Osteoblast (primary cell): Measurements from ENCODE around the gene TMC6. TPM values are rescaled to one million over a fixed set of nuclear protein-coding genes. Genes with fewer than 3 reads are reported as not detected.

ENCODE experiments used
- DNase-seq: peaks from one replicate; pipeline ENCODE4 v3.0.0; 2011; ENCODE audit warnings: low spot score, mixed read lengths; ENCODE audit not compliant: insufficient read length; ENCODE audit errors: missing footprints
- H2AFZ ChIP-seq: 2 replicates; pipeline ENCODE4 v1.6.0; 2011; ENCODE audit warnings: mild to moderate bottlenecking, low read length
- H3K27ac ChIP-seq: 2 replicates; pipeline ENCODE4 v1.5.1; 2011; ENCODE audit warnings: mild to moderate bottlenecking, low read depth, low read length, moderate library complexity
- H3K27me3 ChIP-seq: 2 replicates; pipeline ENCODE4 v1.6.0; 2012; ENCODE audit warnings: mild to moderate bottlenecking, control low read depth, inconsistent platforms, low read length, moderate library complexity; ENCODE audit not compliant: insufficient read depth
- H3K36me3 ChIP-seq: 2 replicates; pipeline ENCODE4 v1.5.1; 2011; ENCODE audit warnings: mild to moderate bottlenecking, low read length, control low read depth, moderate library complexity; ENCODE audit not compliant: insufficient read depth
- H3K4me1 ChIP-seq: 2 replicates; pipeline ENCODE4 v1.5.1; 2011; ENCODE audit warnings: mild to moderate bottlenecking, low read length, control low read depth, moderate library complexity; ENCODE audit not compliant: insufficient read depth
- H3K4me2 ChIP-seq: 2 replicates; pipeline ENCODE4 v1.6.0; 2011; ENCODE audit warnings: mild to moderate bottlenecking, low read length; ENCODE audit not compliant: insufficient read depth
- H3K4me3 ChIP-seq: fragments of 200-600 bp; sonication (generic); 3 replicates; pipeline ENCODE4 v1.5.1; 2012; ENCODE audit warnings: mild to moderate bottlenecking, low read length, inconsistent platforms; ENCODE audit not compliant: insufficient read depth
- H3K79me2 ChIP-seq: 2 replicates; pipeline ENCODE4 v1.6.0; 2012; ENCODE audit warnings: mild to moderate bottlenecking, low read length, control low read depth, inconsistent platforms; ENCODE audit not compliant: insufficient read depth
- H3K9me3 ChIP-seq: 2 replicates; pipeline ENCODE4 v1.5.1; 2011; ENCODE audit warnings: low read depth, low read length, control low read depth
- H4K20me1 ChIP-seq: 2 replicates; pipeline ENCODE4 v1.6.0; 2012; ENCODE audit warnings: mild to moderate bottlenecking, low read length, control low read depth; ENCODE audit not compliant: insufficient read depth
- total RNA-seq: library from RNA; depleted of rRNA; stranded (reverse); fragments of >200 nt; gene quantifications from 2 replicates; pipeline ENCODE4 v1.2.3, GENCODE V29; 2012
- TF ChIP-seq, protein P1 (sequence below): IDR thresholded peaks from 2 replicates; pipeline ENCODE4 v1.5.1; 2011; ENCODE audit warnings: mild to moderate bottlenecking, low read depth, low read length, moderate library complexity; ENCODE audit errors: extremely low read depth

Gene TMC6
- total RNA-seq, 1 donor = under 0.01 TPM

DNA sequence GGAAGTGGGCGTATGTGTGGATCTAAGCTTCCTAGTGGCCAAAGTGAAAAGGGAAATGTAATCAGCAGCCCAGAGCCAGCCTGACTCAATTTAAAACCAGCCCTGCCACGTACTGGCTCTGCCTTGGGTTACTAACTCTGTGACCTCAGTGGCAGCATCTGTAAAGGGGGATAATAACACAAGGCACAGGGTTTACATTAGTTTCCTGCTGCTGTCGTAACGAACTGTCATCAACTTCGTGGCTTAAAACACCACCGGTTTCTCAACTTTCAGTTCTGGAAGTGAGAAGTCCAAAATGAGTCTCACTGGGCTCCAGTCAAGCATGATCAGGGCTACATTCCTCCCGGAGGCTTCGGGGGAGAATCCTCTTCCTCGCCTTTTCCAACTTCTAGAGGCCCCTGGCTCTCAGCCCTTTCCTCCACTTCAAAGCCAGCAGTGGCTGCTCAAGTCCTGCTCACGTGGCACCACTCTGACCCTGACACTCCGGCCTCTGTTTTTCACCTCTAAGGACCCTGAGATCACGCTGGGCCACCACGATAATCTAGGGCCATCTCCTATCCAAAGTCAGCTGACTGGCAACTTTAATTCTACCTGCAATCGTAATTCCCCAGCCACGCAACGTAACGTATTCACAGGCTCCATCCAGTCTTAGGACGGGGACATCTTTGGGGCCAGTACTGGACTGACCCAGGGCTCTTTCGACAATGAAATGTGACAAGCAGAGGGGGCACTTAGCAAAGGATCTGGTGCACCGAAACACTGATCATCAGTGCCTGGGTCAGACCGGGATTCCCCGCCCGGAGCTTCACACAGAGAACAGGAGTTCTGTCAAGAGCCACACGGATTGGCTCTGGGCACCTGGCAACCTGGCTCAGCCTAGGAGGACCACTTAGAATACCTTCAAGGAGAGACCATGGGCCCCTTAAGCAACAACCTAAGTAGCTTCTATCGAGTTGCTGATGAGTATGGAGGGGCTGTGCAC, 14.5 kb downstream of the TMC6 start:
- Histone ChIP-seq H3K27ac (no peak overlapping the region), H3K4me2 (no peak overlapping the region), H2AFZ (no peak overlapping the region), H3K4me1 (no peaks in the 10 kb centered on the region), H3K4me3 (no peak overlapping the region), H3K27me3 (peaks cover 20% of the 10 kb centered on the region), H3K79me2 (no peaks in the 10 kb centered on the region), H4K20me1 (no peaks in the 10 kb centered on the region), H3K9me3 (no peaks in the 10 kb centered on the region), H3K36me3 (no peaks in the 10 kb centered on the region)
- DNase-seq = peak; percentile 88
- TF ChIP-seq, protein P1, sequence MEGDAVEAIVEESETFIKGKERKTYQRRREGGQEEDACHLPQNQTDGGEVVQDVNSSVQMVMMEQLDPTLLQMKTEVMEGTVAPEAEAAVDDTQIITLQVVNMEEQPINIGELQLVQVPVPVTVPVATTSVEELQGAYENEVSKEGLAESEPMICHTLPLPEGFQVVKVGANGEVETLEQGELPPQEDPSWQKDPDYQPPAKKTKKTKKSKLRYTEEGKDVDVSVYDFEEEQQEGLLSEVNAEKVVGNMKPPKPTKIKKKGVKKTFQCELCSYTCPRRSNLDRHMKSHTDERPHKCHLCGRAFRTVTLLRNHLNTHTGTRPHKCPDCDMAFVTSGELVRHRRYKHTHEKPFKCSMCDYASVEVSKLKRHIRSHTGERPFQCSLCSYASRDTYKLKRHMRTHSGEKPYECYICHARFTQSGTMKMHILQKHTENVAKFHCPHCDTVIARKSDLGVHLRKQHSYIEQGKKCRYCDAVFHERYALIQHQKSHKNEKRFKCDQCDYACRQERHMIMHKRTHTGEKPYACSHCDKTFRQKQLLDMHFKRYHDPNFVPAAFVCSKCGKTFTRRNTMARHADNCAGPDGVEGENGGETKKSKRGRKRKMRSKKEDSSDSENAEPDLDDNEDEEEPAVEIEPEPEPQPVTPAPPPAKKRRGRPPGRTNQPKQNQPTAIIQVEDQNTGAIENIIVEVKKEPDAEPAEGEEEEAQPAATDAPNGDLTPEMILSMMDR = no peak

DNA sequence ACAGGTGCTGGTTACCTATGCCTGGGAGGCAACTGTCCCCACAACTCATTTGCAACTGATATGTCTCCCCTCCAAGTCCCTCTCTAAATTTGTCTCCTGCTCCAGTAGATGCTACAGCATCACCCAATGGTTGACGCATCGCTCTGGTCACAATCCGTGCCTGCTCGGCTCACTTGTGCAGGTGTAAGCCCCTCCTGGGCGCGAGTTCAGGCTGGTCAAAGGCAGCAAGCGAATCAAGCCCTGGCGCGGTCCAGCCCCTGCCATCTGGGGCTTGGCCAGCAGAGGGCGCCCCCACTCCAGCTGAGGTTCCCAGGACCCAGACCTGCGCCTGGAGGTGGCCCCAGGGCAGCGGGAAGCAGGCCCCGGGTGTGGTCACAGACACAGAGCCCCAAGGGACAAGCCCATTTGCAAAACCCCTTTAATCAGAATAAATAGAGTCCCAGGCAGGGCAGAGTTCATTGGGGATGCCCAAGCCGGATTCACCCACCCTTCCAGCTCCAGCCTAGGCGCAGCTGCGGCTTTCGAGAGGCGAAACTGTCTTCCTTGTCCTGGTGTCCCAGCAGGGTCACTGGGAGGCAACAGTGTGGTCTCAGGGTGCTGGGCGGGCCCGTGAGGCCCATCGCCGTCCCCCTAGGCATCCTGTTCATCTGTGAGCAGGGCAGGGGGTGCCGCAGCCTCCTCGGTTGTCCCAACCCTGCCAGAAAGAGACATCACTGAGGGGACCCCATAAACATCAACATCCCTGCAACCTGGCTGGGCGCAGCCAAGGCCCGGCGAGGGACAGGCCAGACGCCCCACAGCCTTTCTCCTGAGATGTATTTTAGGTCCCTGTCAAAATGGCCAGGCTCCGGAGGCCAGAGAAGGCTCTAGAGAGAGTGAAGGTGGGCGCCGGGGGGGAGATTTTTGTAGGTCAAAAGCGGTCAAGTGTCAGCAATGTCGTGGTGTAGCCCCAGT, 15.8 kb downstream of the TMC6 start:
- no peaks in the 10 kb centered on the region for H3K9me3 ChIP-seq
- H3K36me3 ChIP-seq = no peaks in the 10 kb centered on the region
- TF ChIP-seq, protein P1 = peak; percentile 91
- no peak overlapping the region for H3K27ac ChIP-seq
- peaks cover 20% of the 10 kb centered on the region for H3K27me3 ChIP-seq
- no peaks in the 10 kb centered on the region for H3K4me1 ChIP-seq
- H3K79me2 ChIP-seq = no peaks in the 10 kb centered on the region
- peak; percentile 99 for DNase-seq
- no peak overlapping the region for H3K4me3 ChIP-seq
- H2AFZ ChIP-seq = no peak overlapping the region
- no peak overlapping the region for H3K4me2 ChIP-seq
- no peaks in the 10 kb centered on the region for H4K20me1 ChIP-seq

DNA sequence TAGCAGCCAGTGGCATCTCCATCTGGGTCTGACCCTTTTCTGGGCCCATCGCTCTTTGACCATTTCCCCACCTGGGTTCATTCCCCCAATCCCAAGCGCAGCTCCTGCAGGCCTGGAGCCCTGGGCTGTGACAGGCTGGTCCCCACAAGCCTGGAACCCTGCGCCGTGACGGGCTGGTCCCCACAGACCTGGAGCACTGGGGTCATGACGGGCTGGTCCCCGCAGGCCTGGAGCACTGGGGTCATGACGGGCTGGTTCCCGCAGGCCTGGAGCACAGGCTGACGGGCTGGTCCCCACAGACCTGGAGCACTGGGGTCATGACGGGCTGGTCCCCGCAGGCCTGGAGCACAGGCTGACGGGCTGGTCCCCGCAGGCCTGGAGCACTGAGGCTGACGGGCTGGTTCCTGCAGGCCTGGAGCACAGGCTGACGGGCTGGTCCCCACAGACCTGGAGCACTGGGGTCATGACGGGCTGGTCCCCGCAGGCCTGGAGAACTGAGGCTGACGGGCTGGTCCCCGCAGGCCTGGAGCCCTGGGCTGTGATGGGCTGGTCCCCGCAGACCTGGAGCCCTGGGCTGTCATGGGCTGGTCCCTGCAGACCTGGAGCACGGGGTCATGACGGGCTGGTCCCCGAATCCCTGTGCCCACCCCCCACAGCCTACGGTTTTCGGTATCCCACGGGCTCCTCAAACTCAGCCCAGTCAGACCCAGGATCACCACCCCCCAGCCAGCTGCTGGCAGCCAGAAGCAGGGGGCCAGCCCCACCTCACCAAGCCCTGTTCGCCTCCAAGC, 16.6 kb downstream of the TMC6 start:
- H2AFZ ChIP-seq = no peak overlapping the region
- no peak overlapping the region for H3K27ac ChIP-seq
- H3K4me2 ChIP-seq = no peak overlapping the region
- H3K36me3 ChIP-seq = no peaks in the 10 kb centered on the region
- H3K79me2 ChIP-seq = no peaks in the 10 kb centered on the region
- DNase-seq = peak; percentile 86
- H3K4me3 ChIP-seq = no peak overlapping the region
- TF ChIP-seq, protein P1 = no peak
- H3K4me1 ChIP-seq = no peaks in the 10 kb centered on the region
- H4K20me1 ChIP-seq = no peaks in the 10 kb centered on the region
- H3K9me3 ChIP-seq = no peaks in the 10 kb centered on the region
- H3K27me3 ChIP-seq = peaks cover 20% of the 10 kb centered on the region
